GM13976 (cell line): ENCODE data around the gene TPSB2.
A peak's percentile ranks its signal among the peaks of the same experiment; 100 is the strongest.

Experiments used
- DNase-seq: peaks from one replicate; pipeline ENCODE4 v3.0.0; 2012; ENCODE audit warnings: low spot score
- CTCF ChIP-seq: IDR thresholded peaks from 2 replicates; pipeline ENCODE4 v1.5.1; 2012; ENCODE audit warnings: borderline replicate concordance, mild to moderate bottlenecking; ENCODE audit not compliant: insufficient read depth; ENCODE audit errors: extremely low read depth, missing control alignments, control extremely low read depth
- in situ Hi-C: fragments of 300-500 bp; cut with MboI; formaldehyde crosslinking; loops from one replicate; pipeline ENCODE4 v1.12.0; 2022; ENCODE audit warnings: low sequenced_read_pairs, mixed read lengths, inconsistent platforms; ENCODE audit not compliant: unreplicated experiment

TPSB2 gene

DNA sequence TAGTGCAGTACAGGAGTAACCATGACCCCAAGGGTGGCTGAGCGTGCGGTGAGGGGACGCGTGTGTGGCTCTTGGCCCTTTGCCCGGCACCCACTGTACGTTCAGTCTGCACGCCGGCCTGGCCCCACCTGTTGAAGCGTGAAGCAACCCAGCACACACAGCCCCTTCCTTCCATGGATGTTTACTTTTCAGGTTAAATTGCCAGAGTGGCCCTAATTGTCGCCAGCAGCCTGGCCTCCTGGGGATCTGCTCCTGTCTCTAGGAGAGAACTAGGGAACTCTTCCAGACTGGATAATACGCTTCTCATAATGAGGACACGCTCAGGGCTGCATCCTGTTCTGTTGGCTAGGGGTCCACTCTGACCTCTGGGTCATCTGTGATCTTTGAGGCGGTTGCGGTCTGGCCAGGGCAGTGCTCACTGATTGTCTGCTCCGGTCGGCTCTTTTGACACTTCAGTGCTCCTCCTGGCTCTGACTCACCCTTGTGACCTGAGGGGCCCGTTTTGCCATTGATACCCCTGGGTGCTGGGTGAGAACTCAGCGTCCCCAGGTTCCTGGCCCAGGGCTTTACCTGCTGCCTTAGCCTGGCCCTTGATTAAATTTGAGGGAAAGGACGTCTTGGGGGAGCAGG lies 32.6 kb downstream of the TPSB2 start:
- no peak for DNase-seq
- in situ Hi-C loops: no loop called here
- no peak for TF ChIP-seq CTCF

DNA sequence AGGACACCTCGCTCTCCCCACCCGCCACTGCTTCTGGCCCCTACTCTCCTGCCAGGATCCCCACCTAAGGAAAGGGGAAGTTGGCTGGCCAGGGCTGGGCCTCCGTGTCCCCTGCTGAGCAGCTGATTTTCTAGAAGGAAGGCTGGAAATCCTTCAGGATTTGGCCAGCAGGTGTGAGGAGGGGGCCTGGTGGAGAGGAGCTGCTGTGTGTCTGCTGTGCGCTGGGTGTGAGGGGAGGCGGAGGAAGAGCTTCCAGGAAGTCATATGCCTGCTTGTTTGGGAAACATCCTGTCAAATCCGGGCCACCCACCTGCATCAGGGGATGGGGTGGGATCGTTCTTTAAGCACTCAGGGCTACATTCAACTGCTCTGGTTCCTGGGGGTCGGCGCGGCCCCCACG lies 33.5 kb downstream of the TPSB2 start:
- TF ChIP-seq CTCF: no peak
- no peak for DNase-seq
- in situ Hi-C loops: no loop called here

DNA sequence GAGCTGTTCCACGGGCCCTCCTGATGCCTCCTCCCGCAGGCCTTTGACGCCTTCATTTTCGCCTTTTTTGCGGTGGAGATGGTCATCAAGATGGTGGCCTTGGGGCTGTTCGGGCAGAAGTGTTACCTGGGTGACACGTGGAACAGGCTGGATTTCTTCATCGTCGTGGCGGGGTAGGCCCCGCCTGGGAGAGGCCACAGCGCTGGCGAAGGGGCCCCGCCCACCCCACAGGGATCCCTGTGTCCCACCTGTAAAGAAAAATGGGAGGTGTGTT lies 34.7 kb downstream of the TPSB2 start:
- in situ Hi-C loops: no loop called here
- no peak for DNase-seq

GRCh38 chr16:1194665-1195392 lies 35.2 kb downstream of the TPSB2 start:
- peak; percentile 43 for TF ChIP-seq CTCF
- in situ Hi-C loops: no loop called here
- DNase-seq: peak; percentile 62

More for the DNA sequence above, 34.7 kb downstream of the TPSB2 start:
- TF ChIP-seq CTCF: no peak

DNA sequence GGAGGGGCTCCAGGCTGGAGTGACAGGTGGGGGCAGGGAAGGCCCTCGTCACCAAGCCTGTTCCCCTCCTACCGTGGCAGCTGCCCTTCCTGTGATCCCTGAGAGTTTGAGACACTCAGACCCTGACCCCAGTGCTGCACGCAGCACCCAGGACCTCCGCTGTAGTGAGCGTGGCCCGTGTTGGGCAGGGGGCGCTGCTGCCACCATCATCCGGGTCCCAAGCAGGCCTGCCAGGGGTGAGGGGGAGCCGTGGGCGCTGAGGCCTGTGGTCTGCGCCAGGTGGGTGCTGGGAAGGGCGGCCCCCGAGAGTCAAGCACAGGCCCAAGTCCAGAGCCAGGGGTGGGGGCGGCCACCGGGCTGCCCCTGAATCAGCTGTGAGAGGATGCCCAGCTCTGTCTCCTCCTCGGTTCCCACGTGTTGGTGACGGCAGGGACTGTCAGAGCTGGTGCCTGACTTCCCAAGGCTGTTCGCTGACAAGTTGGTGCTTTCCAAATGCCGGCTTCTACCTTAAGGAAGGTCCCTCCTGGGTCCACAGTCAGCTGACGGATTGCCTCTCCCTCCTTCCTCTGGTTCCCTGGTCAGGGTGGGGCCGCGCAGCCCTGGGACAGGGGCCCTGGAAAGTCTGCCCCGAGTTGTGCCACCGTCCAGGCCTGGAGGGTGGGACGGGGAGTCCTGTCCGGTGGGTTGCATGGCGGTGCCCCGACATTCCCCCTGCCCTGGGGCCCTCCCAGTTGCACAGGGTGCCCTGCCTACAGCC lies 36.0 kb downstream of the TPSB2 start:
- DNase-seq: no peak
- TF ChIP-seq CTCF: no peak
- in situ Hi-C loops: no loop called here

- TF ChIP-seq CTCF: no peak
- in situ Hi-C loops: no loop called here
- DNase-seq: no peak
Measured at GRCh38 chr16:1193143-1193824, 36.7 kb downstream of the TPSB2 start.
